HCT116 (cell line): Measurements from ENCODE around the gene B4GALNT3. TPM values are rescaled to one million over a fixed set of nuclear protein-coding genes. Genes with fewer than 3 reads are reported as not detected.

Experiments
- ATAC-seq: fragments of 200-7000 bp; cut with Tn5 transposase; 2 replicates; pipeline ENCODE4 v1.9.1; 2020; ENCODE audit warnings: mild to moderate bottlenecking, moderate library complexity
- BruUV-seq: library from RNA; stranded (reverse); fragments of 400-500 nt; replicated peaks from 2 replicates; lab custom pipeline; 2021; lab: Mats Ljungman, UMichigan
- CTCF ChIA-PET: fragments of 300-600 bp; sonication (Branson Sonifier 250); formaldehyde crosslinking; loops from one replicate; lab custom pipeline; 2021; ENCODE audit warnings: antibody characterized with exemption; lab: Charles Lee
- POLR2A ChIA-PET: fragments of 300-600, 350-600 bp; sonication (Branson Sonifier 250); formaldehyde crosslinking; loops from one replicate; lab custom pipeline; 2021; ENCODE audit warnings: antibody characterized with exemption; lab: Charles Lee
- RAD21 ChIA-PET, 2 experiments: fragments of 300-600 bp; sonication (Branson Sonifier 250); formaldehyde crosslinking; loops; one replicate each; lab custom pipeline; 2023; ENCODE audit warnings: low total read pairs in 2 of 2; ENCODE audit not compliant: uncharacterized antibody in 2 of 2, unreplicated experiment in 2 of 2, low non-redundant PET in 1 of 2; lab: Charles Lee
- DNase-seq: peaks from one replicate; pipeline ENCODE4 v3.0.0-alpha.2; 2010; ENCODE audit warnings: low read depth, low spot score
- H2AFZ ChIP-seq: fragments of 200-600 bp; shearing (Covaris generic), sonication (generic); 2 replicates; pipeline ENCODE4 v1.6.1; 2017; ENCODE audit warnings: low read depth, mixed run types, mixed read lengths, antibody characterized with exemption, low read length; ENCODE audit not compliant: poor library complexity, severe bottlenecking
- H3K27ac ChIP-seq: 2 replicates; pipeline ENCODE4 v1.5.1; 2012; ENCODE audit warnings: low read depth, low read length
- H3K27me3 ChIP-seq: fragments of 200-600 bp; sonication (generic); 2 replicates; pipeline ENCODE4 v1.6.1; 2016; ENCODE audit warnings: mixed run types, low read length, mixed read lengths; ENCODE audit not compliant: insufficient read depth
- H3K36me3 ChIP-seq, 2 experiments: fragments of 200-500 bp in 1 of 2; fragments of 200-600 bp in 1 of 2; sonication (Bioruptor generic) in 1 of 2; sonication (generic) in 1 of 2; 2 replicates each; pipeline versions ENCODE4 v1.5.1 to v1.6.1; 2014 to 2016; ENCODE audit warnings: low read length in 2 of 2, inconsistent platforms in 1 of 2, mixed read lengths in 1 of 2, mixed run types in 1 of 2; ENCODE audit not compliant: insufficient read depth in 2 of 2, control insufficient read depth in 1 of 2
- H3K4me1 ChIP-seq, 2 experiments: fragments of 200-600 bp in 1 of 2; sonication (generic) in 1 of 2; 2 replicates each; pipeline versions ENCODE4 v1.5.1 to v1.6.1; 2012 to 2017; ENCODE audit warnings: low read length in 2 of 2, inconsistent platforms in 1 of 2, mild to moderate bottlenecking in 1 of 2, mixed read lengths in 1 of 2, mixed run types in 1 of 2, moderate library complexity in 1 of 2; ENCODE audit not compliant: insufficient read depth in 2 of 2, control insufficient read depth in 1 of 2
- H3K4me2 ChIP-seq: fragments of 200-600 bp; sonication (generic); 2 replicates; pipeline ENCODE4 v1.6.1; 2017; ENCODE audit warnings: mixed run types, low read length, mixed read lengths
- H3K4me3 ChIP-seq, 2 experiments: fragments of 200-600 bp in 1 of 2; sonication (generic) in 1 of 2; replicated peaks in 1 of 2; 2 replicates each; pipeline ENCODE4 v1.5.1; 2011 to 2016; ENCODE audit warnings: low read length in 2 of 2, control low read depth in 1 of 2, low read depth in 1 of 2, mild to moderate bottlenecking in 1 of 2, mixed read lengths in 1 of 2, mixed run types in 1 of 2
- H3K79me2 ChIP-seq: fragments of 200-600 bp; sonication (generic); 2 replicates; pipeline ENCODE4 v1.6.1; 2017; ENCODE audit warnings: mild to moderate bottlenecking, mixed run types, low read length, moderate library complexity, mixed read lengths; ENCODE audit not compliant: insufficient read depth
- H3K9ac ChIP-seq: fragments of 200-600 bp; sonication (generic); 2 replicates; pipeline ENCODE4 v1.6.1; 2016; ENCODE audit warnings: low read length, mixed read lengths
- H3K9me2 ChIP-seq: fragments of 200-600 bp; sonication (generic), shearing (Covaris generic); 2 replicates; pipeline ENCODE4 v1.6.1; 2017; ENCODE audit warnings: mixed run types, mild to moderate bottlenecking, moderate library complexity; ENCODE audit not compliant: insufficient read depth
- H3K9me3 ChIP-seq, 2 experiments: fragments of 200-500 bp in 1 of 2; fragments of 200-600 bp in 1 of 2; sonication (Bioruptor generic) in 1 of 2; sonication (generic) in 1 of 2; 2 replicates each; pipeline ENCODE4 v1.6.1; 2014 to 2017; ENCODE audit warnings: low read length in 2 of 2, mixed read lengths in 2 of 2, inconsistent platforms in 1 of 2, low read depth in 1 of 2, mild to moderate bottlenecking in 1 of 2, mixed run types in 1 of 2, moderate library complexity in 1 of 2; ENCODE audit not compliant: control insufficient read depth in 1 of 2, insufficient read depth in 1 of 2
- H4K20me1 ChIP-seq: fragments of 200-600 bp; sonication (generic), shearing (Covaris generic); 2 replicates; pipeline ENCODE4 v1.6.1; 2017; ENCODE audit warnings: mixed run types, mild to moderate bottlenecking, moderate library complexity; ENCODE audit not compliant: insufficient read depth
- CBX3 ChIP-seq: IDR thresholded peaks from 2 replicates; pipeline ENCODE4 v1.6.1; 2012; ENCODE audit warnings: low read depth
- CEBPB ChIP-seq: IDR thresholded peaks from 2 replicates; pipeline ENCODE4 v1.6.1; 2012; ENCODE audit warnings: low read depth
- EGR1 ChIP-seq: IDR thresholded peaks from 2 replicates; pipeline ENCODE4 v1.6.1; 2012; ENCODE audit warnings: low read depth
- ELF1 ChIP-seq: IDR thresholded peaks from 2 replicates; pipeline ENCODE4 v1.6.1; 2012; ENCODE audit warnings: low read depth, borderline replicate concordance
- EZH2 ChIP-seq: fragments of 200-600 bp; sonication (generic); IDR thresholded peaks from 2 replicates; pipeline ENCODE4 v1.6.1; 2017; ENCODE audit warnings: antibody characterized with exemption, mixed run types
- FOSL1 ChIP-seq: IDR thresholded peaks from 2 replicates; pipeline ENCODE4 v1.6.1; 2012; ENCODE audit warnings: low read depth
- JUND ChIP-seq: IDR thresholded peaks from 2 replicates; pipeline ENCODE4 v1.6.1; 2012
- POLR2A ChIP-seq: IDR thresholded peaks from 2 replicates; pipeline ENCODE4 v1.7.0; 2011; ENCODE audit warnings: borderline replicate concordance; ENCODE audit not compliant: insufficient read depth, insufficient read length; ENCODE audit errors: extremely low read depth
- RAD21 ChIP-seq: IDR thresholded peaks from 2 replicates; pipeline ENCODE4 v1.6.1; 2012; ENCODE audit warnings: low read depth, mild to moderate bottlenecking
- SP1 ChIP-seq: IDR thresholded peaks from 2 replicates; pipeline ENCODE4 v1.6.1; 2012; ENCODE audit warnings: low read depth
- SRF ChIP-seq: IDR thresholded peaks from 2 replicates; pipeline ENCODE4 v1.6.1; 2012; ENCODE audit warnings: low read depth
- ZNF274 ChIP-seq: fragments of 200-500 bp; sonication (Bioruptor generic); IDR thresholded peaks from 2 replicates; pipeline ENCODE4 v1.6.1; 2014; ENCODE audit warnings: mild to moderate bottlenecking, low read depth, low read length, inconsistent platforms
- intact Hi-C: fragments of 100-400 bp; cut with micrococcal nuclease; formaldehyde crosslinking; loops from 2 replicates; pipeline ENCODE4 v1.10.0; 2022
- total RNA-seq: library from RNA; stranded (reverse); gene quantifications from one replicate; pipeline ENCODE4 v1.2.1, GENCODE V29; 2021; ENCODE audit not compliant: unreplicated experiment
- TF ChIP-seq, protein P1 (sequence below), 3 experiments: fragments of 200-600 bp in 1 of 3; sonication (generic) in 1 of 3; IDR thresholded peaks in 2 of 3; conservative IDR thresholded peaks in 1 of 3; 2 replicates each; pipeline ENCODE4 v1.5.1; 2012 to 2017; ENCODE audit warnings: low read depth in 2 of 3, low read length in 2 of 3, antibody characterized with exemption in 1 of 3, borderline replicate concordance in 1 of 3, control low read depth in 1 of 3, mild to moderate bottlenecking in 1 of 3, mixed read lengths in 1 of 3, mixed run types in 1 of 3, moderate library complexity in 1 of 3; ENCODE audit not compliant: insufficient read depth in 1 of 3
- TF ChIP-seq, protein P2 (sequence below): IDR thresholded peaks from 2 replicates; pipeline ENCODE4 v1.6.1; 2012
- TF ChIP-seq, protein P3 (sequence below): IDR thresholded peaks from 2 replicates; pipeline ENCODE4 v1.6.1; 2012

B4GALNT3 gene
- total RNA-seq, 1 experiment from 2014 or later: 18.2 TPM

GRCh38 chr12:583251-583869 lies 123.6 kb downstream of the B4GALNT3 start:
- TF ChIP-seq, protein P1, sequence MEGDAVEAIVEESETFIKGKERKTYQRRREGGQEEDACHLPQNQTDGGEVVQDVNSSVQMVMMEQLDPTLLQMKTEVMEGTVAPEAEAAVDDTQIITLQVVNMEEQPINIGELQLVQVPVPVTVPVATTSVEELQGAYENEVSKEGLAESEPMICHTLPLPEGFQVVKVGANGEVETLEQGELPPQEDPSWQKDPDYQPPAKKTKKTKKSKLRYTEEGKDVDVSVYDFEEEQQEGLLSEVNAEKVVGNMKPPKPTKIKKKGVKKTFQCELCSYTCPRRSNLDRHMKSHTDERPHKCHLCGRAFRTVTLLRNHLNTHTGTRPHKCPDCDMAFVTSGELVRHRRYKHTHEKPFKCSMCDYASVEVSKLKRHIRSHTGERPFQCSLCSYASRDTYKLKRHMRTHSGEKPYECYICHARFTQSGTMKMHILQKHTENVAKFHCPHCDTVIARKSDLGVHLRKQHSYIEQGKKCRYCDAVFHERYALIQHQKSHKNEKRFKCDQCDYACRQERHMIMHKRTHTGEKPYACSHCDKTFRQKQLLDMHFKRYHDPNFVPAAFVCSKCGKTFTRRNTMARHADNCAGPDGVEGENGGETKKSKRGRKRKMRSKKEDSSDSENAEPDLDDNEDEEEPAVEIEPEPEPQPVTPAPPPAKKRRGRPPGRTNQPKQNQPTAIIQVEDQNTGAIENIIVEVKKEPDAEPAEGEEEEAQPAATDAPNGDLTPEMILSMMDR (IDR thresholded peaks at IDR 0.05 in 2 of 3, conservative IDR thresholded peaks at IDR 0.05 in 1 of 3; ENCODE audit: borderline replicate concordance in 1 of 3, insufficient read depth in 1 of 3, low read depth in 2 of 3, low read length in 2 of 3): no peak
- TF ChIP-seq, protein P2, sequence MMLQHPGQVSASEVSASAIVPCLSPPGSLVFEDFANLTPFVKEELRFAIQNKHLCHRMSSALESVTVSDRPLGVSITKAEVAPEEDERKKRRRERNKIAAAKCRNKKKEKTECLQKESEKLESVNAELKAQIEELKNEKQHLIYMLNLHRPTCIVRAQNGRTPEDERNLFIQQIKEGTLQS: no peak
- TF ChIP-seq SRF (no peak), CEBPB (no peak), FOSL1 (no peak), EZH2 (no peak), RAD21 (no peak), ZNF274 (no peak), CBX3 (no peak), EGR1 (no peak), JUND (no peak), SP1 (no peak), POLR2A (no peak), ELF1 (no peak)
- TF ChIP-seq, protein P3, sequence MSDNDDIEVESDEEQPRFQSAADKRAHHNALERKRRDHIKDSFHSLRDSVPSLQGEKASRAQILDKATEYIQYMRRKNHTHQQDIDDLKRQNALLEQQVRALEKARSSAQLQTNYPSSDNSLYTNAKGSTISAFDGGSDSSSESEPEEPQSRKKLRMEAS: no peak
- H3K27ac ChIP-seq: no peak overlapping the region
- CTCF ChIA-PET: no interaction called here
- no peaks in the 10 kb centered on the region for H3K9me3 ChIP-seq
- H2AFZ ChIP-seq: no peak overlapping the region
- POLR2A ChIA-PET: no interaction called here
- BruUV-seq: no TSS peak
- no peaks in the 10 kb centered on the region for H3K79me2 ChIP-seq
- H3K9me2 ChIP-seq: no peaks in the 10 kb centered on the region
- DNase-seq (no peak), ATAC-seq (no peak)
- H3K36me3 ChIP-seq: no peaks in the 10 kb centered on the region
- no peak overlapping the region for H3K4me2 ChIP-seq
- no peak overlapping the region for H3K4me3 ChIP-seq
- no peaks in the 10 kb centered on the region for H4K20me1 ChIP-seq
- no peak overlapping the region for H3K9ac ChIP-seq
- RAD21 ChIA-PET: no interaction called here
- intact Hi-C loops: no loop called here
- H3K27me3 ChIP-seq: no peaks in the 10 kb centered on the region
- no peaks in the 10 kb centered on the region for H3K4me1 ChIP-seq
